MM.1S (cell line): ENCODE data around the gene TPBGL.

ENCODE experiments used
- CTCF ChIP-seq: fragments of 300-600 bp; sonication (generic); IDR thresholded peaks from 2 replicates; pipeline ENCODE4 v1.5.1; 2016; ENCODE audit warnings: antibody characterized with exemption, low read length, mixed read lengths
- EZH2 ChIP-seq: fragments of 300-600 bp; sonication (generic); optimal IDR thresholded peaks from 2 replicates; pipeline ENCODE3; 2017; ENCODE audit warnings: low read depth, mild to moderate bottlenecking, antibody characterized with exemption, low read length, mixed read lengths
- EZH2phosphoT487 ChIP-seq: fragments of 300-600 bp; sonication (generic); IDR thresholded peaks from 2 replicates; pipeline ENCODE4 v1.6.1; 2018; ENCODE audit warnings: antibody characterized with exemption, low read length

- TF ChIP-seq CTCF = no peak
- no peak for TF ChIP-seq EZH2
- TF ChIP-seq EZH2phosphoT487 = no peak
Observed at GRCh38 chr11:75203138-75203537, 37.4 kb upstream of the TPBGL start.
